ENCODE measurements around the gene KRTAP5-3. TPM values are rescaled to one million over a fixed set of nuclear protein-coding genes. Genes with fewer than 3 reads are reported as not detected.

The KRTAP5-3 gene
- total RNA-seq, 2 experiments from 2014 or later: not detected

GRCh38 chr11:1639102-1639620, 30.9 kb upstream of the KRTAP5-3 start:
- Mint-ChIP-seq H3K9me3 (no peaks in the 10 kb centered on the region), H3K4me3 (no peak overlapping the region), H3K27ac (no peak overlapping the region), H3K27me3 (peaks cover 7% of the 10 kb centered on the region), H3K4me1 (no peaks in the 10 kb centered on the region), H3K36me3 (ENCODE audit: low read depth) (no peaks in the 10 kb centered on the region)
- no peak for DNase-seq
- ChIA-PET POLR2A (interaction anchor here (0.7 kb wide), 1 partner anchor 12 kb away, joined by 3 read pairs; no protein-coding TSS in a partner anchor), CTCF (interaction anchor here (0.8 to 3.4 kb wide), 8 partner anchors 10 to 92 kb away, joined by 3 to 24 read pairs (median 3); no protein-coding TSS in a partner anchor)

DNA sequence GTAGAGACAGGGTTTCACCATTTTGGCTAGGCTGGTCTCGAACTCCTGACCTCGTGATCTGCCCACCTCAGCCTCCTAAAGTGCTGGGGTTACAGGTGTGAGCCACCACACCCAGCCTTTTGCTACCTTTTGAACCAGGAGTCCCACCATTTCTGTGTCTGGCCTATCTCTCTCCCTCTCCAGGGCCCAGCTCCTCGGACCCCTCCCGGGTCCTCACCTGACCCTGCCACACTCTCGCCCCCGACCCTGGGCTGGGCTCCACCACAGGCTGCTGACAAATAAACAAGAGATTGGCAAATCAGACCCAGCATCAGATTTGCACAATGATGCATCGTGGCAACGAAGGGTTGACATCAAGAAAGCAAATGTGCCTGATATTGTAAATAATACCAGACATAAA, 30.1 kb upstream of the KRTAP5-3 start:
- Mint-ChIP-seq H3K27ac (no peak overlapping the region), H3K36me3 (ENCODE audit: low read depth) (no peaks in the 10 kb centered on the region), H3K27me3 (peaks cover 9% of the 10 kb centered on the region), H3K4me3 (no peak overlapping the region), H3K9me3 (no peaks in the 10 kb centered on the region), H3K4me1 (no peaks in the 10 kb centered on the region)
- CTCF ChIA-PET: interaction anchor here (1.4 to 3.4 kb wide), 4 partner anchors 14 to 92 kb away, joined by 3 to 24 read pairs (median 5); no protein-coding TSS in a partner anchor
- POLR2A ChIA-PET: no interaction called here
- no peak for DNase-seq

DNA sequence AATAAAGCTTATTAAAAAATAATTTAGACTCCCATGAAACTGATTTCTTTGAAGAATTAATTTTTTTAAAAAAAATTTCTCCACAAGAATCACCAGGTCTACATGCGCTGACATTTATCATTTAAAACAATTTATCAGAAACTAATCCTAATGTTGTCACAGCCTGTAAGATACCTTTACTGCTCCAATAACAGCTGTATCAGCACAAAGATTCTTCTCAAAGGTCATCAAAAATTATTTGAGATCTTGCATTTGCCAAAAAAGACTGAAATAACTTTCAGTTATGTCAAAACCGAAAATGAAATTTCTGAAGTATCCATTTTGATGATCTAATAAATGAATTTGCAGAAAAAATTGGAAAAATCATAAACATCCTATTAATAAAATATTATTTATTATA, 29.4 kb upstream of the KRTAP5-3 start:
- H3K9me3 Mint-ChIP-seq: no peaks in the 10 kb centered on the region
- H3K4me1 Mint-ChIP-seq: no peaks in the 10 kb centered on the region
- no peak overlapping the region for H3K4me3 Mint-ChIP-seq
- no peaks in the 10 kb centered on the region for H3K36me3 Mint-ChIP-seq (ENCODE audit: low read depth)
- ChIA-PET POLR2A (no interaction called here), CTCF (interaction anchor here (1.1 to 3.4 kb wide), 4 partner anchors 10 to 91 kb away, joined by 4 to 24 read pairs (median 5); no protein-coding TSS in a partner anchor)
- no peak for DNase-seq
- peaks cover 9% of the 10 kb centered on the region for H3K27me3 Mint-ChIP-seq
- no peak overlapping the region for H3K27ac Mint-ChIP-seq

DNA sequence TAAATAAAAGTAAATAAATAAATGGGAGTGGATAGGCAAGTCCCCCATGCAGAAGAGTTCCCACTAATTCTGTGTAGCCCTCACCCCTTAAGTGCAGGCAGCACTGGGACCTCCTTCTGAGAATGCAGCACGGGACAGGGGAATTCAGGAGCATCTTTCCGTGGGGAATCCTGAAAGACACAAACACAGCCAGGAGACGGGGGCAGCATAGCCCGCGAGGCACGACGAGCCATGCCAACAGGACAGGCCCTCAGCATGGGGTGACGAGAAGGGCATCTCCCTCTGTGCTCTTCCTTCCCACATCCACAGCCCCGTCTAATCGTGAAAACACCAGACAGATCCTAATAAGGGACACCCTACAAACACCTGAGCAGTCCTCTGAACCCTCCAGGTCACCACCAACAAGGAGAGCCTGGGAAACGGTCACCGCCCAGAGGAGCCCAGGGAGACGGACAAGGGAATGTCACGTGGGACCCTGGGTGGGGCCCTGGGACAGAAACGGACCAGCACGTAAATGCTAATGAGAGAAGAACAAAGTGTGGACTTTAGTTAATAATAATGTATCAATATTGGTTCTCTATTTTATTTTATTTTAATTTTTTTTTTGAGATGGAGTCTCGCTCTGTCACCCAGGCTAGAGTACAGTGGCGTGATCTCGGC, 28.2 kb upstream of the KRTAP5-3 start:
- no peak overlapping the region for H3K4me3 Mint-ChIP-seq
- H3K4me1 Mint-ChIP-seq: no peaks in the 10 kb centered on the region
- no peaks in the 10 kb centered on the region for H3K36me3 Mint-ChIP-seq (ENCODE audit: low read depth)
- H3K27me3 Mint-ChIP-seq: peaks cover 15% of the 10 kb centered on the region
- no peak for DNase-seq
- POLR2A ChIA-PET: no interaction called here
- no peak overlapping the region for H3K27ac Mint-ChIP-seq
- H3K9me3 Mint-ChIP-seq: no peaks in the 10 kb centered on the region
- CTCF ChIA-PET: interaction anchor here (2.3 to 3.4 kb wide), 2 partner anchors 16 kb away, joined by 9 to 24 read pairs; no protein-coding TSS in a partner anchor

- no peaks in the 10 kb centered on the region for H3K36me3 Mint-ChIP-seq (ENCODE audit: low read depth)
- no peak overlapping the region for H3K4me3 Mint-ChIP-seq
- no peaks in the 10 kb centered on the region for H3K9me3 Mint-ChIP-seq
- no peak for DNase-seq
- no peak overlapping the region for H3K27ac Mint-ChIP-seq
- POLR2A ChIA-PET: no interaction called here
- H3K4me1 Mint-ChIP-seq: peaks cover 1% of the 10 kb centered on the region
- peaks cover 19% of the 10 kb centered on the region for H3K27me3 Mint-ChIP-seq
- CTCF ChIA-PET: interaction anchor here (1.3 to 2.3 kb wide), 4 partner anchors 10 to 60 kb away, joined by 3 to 9 read pairs (median 4); no protein-coding TSS in a partner anchor
Observed at GRCh38 chr11:1633864-1634263, 25.6 kb upstream of the KRTAP5-3 start.

DNA sequence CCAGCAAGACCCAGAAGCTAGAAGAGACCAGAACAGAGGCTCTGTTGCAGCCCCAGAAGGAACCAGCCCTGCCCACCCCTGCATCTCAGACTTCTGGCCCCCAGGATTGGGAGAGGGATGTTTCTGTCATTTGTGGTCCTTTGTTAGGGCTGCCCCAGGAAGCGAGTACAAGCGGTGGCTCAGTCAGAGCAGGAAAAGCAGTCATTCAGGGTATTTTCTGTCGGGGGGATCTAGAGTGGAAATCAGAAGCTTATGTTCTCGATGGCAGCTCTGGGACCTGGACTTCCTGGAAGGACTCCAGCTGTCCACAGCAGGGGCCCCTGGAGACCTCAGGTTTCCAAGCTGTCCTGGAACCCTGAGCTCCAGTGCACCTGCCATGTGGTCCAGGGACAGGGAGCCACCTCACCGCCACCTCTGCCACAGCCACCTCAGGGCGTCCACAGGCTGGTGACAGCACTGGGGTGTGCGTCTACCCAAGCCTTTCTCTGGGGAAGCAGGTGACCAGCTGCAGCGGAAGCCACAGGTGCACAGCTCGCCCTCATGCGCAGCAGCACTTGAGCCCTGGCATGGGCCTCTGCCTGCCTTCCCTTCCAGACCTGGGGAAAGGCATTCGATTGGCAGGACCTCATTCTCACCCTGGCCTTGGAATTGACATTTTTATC, 23.9 kb upstream of the KRTAP5-3 start:
- H3K9me3 Mint-ChIP-seq: no peaks in the 10 kb centered on the region
- ChIA-PET POLR2A (no interaction called here), CTCF (interaction anchor here (1.0 to 2.2 kb wide), 2 partner anchors 21 to 200 kb away, joined by 4 to 9 read pairs; no protein-coding TSS in a partner anchor)
- DNase-seq: no peak
- H3K27me3 Mint-ChIP-seq: peaks cover 23% of the 10 kb centered on the region
- peaks cover 2% of the 10 kb centered on the region for H3K4me1 Mint-ChIP-seq
- no peak overlapping the region for H3K27ac Mint-ChIP-seq
- no peak overlapping the region for H3K4me3 Mint-ChIP-seq
- no peaks in the 10 kb centered on the region for H3K36me3 Mint-ChIP-seq (ENCODE audit: low read depth)

DNA sequence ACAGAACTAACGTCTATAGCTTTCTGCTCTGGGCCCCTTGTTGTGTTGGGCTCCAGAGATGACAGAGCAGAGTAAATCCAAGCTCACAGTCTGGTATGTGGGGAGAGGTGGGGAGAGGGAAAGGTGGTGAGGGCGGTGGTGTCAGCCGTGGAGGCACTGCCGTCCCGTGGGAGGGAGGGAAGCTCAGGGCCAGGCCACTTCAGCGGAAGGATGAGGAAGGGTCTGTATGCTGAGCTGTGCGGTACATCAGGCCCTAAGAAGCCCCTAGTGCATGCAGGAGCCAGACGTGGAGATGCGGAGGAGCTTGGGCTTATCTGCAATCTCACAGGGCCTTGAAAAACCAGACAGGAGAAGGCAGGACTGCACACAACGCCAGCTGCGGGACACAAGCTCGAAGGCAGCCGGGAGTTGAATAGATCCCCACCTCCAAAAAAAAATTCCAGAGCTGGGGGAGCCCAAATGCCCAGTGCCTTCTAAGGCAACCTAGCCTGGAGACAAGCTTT, 22.9 kb upstream of the KRTAP5-3 start:
- ChIA-PET CTCF (interaction anchor here (0.9 to 2.2 kb wide), 4 partner anchors 22 to 202 kb away, joined by 3 to 9 read pairs (median 4); no protein-coding TSS in a partner anchor), POLR2A (no interaction called here)

DNA sequence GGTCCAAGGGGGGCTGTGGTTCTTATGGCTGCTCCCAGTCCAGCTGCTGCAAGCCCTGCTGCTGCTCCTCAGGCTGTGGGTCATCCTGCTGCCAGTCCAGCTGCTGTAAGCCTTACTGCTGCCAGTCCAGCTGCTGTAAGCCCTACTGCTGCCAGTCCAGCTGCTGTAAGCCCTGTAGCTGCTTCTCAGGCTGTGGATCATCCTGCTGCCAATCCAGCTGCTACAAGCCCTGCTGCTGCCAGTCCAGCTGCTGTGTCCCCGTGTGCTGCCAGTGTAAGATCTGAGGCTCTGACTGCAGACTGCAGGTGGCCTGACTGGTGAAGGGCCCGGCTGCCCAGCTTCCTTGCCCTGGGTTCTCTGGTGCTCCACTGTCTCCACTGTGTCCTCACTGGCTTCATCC, 22.0 kb upstream of the KRTAP5-3 start:
- ChIA-PET POLR2A (no interaction called here), CTCF (interaction anchor here (0.6 to 2.2 kb wide), 3 partner anchors 22 to 85 kb away, joined by 4 to 9 read pairs (median 5); no protein-coding TSS in a partner anchor)
- Mint-ChIP-seq H3K27ac (no peak overlapping the region), H3K4me1 (peaks cover 2% of the 10 kb centered on the region), H3K9me3 (no peaks in the 10 kb centered on the region), H3K4me3 (no peak overlapping the region), H3K36me3 (ENCODE audit: low read depth) (no peaks in the 10 kb centered on the region), H3K27me3 (peaks cover 26% of the 10 kb centered on the region)
- DNase-seq: no peak

More for the DNA sequence above, 22.9 kb upstream of the KRTAP5-3 start:
- no peaks in the 10 kb centered on the region for H3K36me3 Mint-ChIP-seq (ENCODE audit: low read depth)
- no peak overlapping the region for H3K27ac Mint-ChIP-seq
- H3K9me3 Mint-ChIP-seq: no peaks in the 10 kb centered on the region
- H3K4me3 Mint-ChIP-seq: no peak overlapping the region
- H3K27me3 Mint-ChIP-seq: peaks cover 24% of the 10 kb centered on the region
- DNase-seq: no peak
- H3K4me1 Mint-ChIP-seq: peaks cover 2% of the 10 kb centered on the region

- peaks cover 2% of the 10 kb centered on the region for H3K4me1 Mint-ChIP-seq
- POLR2A ChIA-PET: no interaction called here
- H3K4me3 Mint-ChIP-seq: no peak within 1 kb of the TSS
- no peak within 1 kb of the TSS for H3K27ac Mint-ChIP-seq
- peaks cover 26% of the 10 kb centered on the region for H3K27me3 Mint-ChIP-seq
- CTCF ChIA-PET: interaction anchor here (0.6 to 2.2 kb wide), 6 partner anchors 10 to 84 kb away, joined by 3 to 9 read pairs (median 4); no protein-coding TSS in a partner anchor
- no peaks in the 10 kb centered on the region for H3K9me3 Mint-ChIP-seq
- DNase-seq: no peak
- no peaks in the 10 kb centered on the region for H3K36me3 Mint-ChIP-seq (ENCODE audit: low read depth)
Observed at GRCh38 chr11:1629326-1630185, 21.3 kb upstream of the KRTAP5-3 start, which contains the start of gene KRTAP5-5. KRTAP5-5 (plus strand) TSS chr11:1629775; CDS start chr11:1629841, 66 bp downstream.

- ChIA-PET CTCF (interaction anchor here (0.7 to 1.7 kb wide), 7 partner anchors 9 to 273 kb away, joined by 3 to 5 read pairs (median 4); no protein-coding TSS in a partner anchor), POLR2A (no interaction called here)
- peak; percentile 63 for DNase-seq
- Mint-ChIP-seq H3K4me3 (no peak overlapping the region), H3K27ac (no peak overlapping the region), H3K27me3 (peaks cover 24% of the 10 kb centered on the region), H3K4me1 (peaks cover 2% of the 10 kb centered on the region), H3K36me3 (ENCODE audit: low read depth) (no peaks in the 10 kb centered on the region), H3K9me3 (no peaks in the 10 kb centered on the region)
Observed at GRCh38 chr11:1628506-1629325, 20.5 kb upstream of the KRTAP5-3 start.

- Mint-ChIP-seq H3K9me3 (no peaks in the 10 kb centered on the region), H3K36me3 (ENCODE audit: low read depth) (no peaks in the 10 kb centered on the region), H3K4me1 (peaks cover 2% of the 10 kb centered on the region), H3K27ac (no peak overlapping the region), H3K27me3 (peaks cover 13% of the 10 kb centered on the region), H3K4me3 (no peak overlapping the region)
- DNase-seq: no peak
- POLR2A ChIA-PET: no interaction called here
- CTCF ChIA-PET: no interaction called here
Observed at GRCh38 chr11:1625541-1625940, 17.3 kb upstream of the KRTAP5-3 start.
